Prostate gland (tissue), 2 donors: Measurements from ENCODE around the gene HCN1.

Experiments used
- POLR2A ChIP-seq: fragments of 450-650 bp; IDR thresholded peaks from one replicate; pipeline ENCODE4 v1.6.1; 2016; ENCODE audit warnings: antibody characterized with exemption, mild to moderate bottlenecking
- POLR2AphosphoS5 ChIP-seq: sonication (generic); formaldehyde crosslinking; IDR thresholded peaks from one replicate; pipeline ENCODE4 v1.6.1; 2017; ENCODE audit warnings: antibody characterized with exemption
- TF ChIP-seq, protein P1 (sequence below), 4 experiments: fragments of 200-600 bp in 2 of 4; fragments of 450-650 bp in 2 of 4; sonication (generic) in 2 of 4; IDR thresholded peaks; 1 replicate in 3 of 4; 2 replicates in 1 of 4; pipeline ENCODE4 v1.5.1; 2016 to 2019; ENCODE audit warnings: antibody characterized with exemption in 4 of 4, mild to moderate bottlenecking in 2 of 4, moderate library complexity in 2 of 4

DNA sequence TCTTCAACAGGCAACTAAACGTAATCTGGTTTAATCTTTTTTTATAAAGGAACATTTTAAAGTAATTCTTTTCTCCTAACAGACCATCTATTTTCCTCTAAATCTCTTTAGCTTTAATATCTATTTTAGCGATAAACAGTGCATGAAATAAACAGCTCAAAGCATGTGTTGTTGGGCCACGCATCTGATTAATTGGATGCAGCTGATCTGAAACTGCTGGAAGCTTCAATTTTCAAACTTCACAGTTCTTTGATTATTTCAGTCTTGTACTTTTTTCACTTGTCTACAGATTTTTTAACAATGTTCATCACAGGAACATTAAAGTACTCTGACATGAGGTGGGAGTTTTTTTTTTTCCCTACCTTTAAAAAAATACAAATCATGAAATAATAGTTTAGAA lies 443.6 kb downstream of the HCN1 start:
- TF ChIP-seq, protein P1, sequence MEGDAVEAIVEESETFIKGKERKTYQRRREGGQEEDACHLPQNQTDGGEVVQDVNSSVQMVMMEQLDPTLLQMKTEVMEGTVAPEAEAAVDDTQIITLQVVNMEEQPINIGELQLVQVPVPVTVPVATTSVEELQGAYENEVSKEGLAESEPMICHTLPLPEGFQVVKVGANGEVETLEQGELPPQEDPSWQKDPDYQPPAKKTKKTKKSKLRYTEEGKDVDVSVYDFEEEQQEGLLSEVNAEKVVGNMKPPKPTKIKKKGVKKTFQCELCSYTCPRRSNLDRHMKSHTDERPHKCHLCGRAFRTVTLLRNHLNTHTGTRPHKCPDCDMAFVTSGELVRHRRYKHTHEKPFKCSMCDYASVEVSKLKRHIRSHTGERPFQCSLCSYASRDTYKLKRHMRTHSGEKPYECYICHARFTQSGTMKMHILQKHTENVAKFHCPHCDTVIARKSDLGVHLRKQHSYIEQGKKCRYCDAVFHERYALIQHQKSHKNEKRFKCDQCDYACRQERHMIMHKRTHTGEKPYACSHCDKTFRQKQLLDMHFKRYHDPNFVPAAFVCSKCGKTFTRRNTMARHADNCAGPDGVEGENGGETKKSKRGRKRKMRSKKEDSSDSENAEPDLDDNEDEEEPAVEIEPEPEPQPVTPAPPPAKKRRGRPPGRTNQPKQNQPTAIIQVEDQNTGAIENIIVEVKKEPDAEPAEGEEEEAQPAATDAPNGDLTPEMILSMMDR (IDR thresholded peaks at IDR 0.05), result no peak
- TF ChIP-seq POLR2A (no peak), POLR2AphosphoS5 (no peak)
